Dermis microvascular lymphatic vessel endothelial cell (primary cell): Measurements from ENCODE around the gene CXCL11. TPM values are rescaled to one million over a fixed set of nuclear protein-coding genes. Genes with fewer than 3 reads are reported as not detected.
"Not testable (repeated sequence)": the region's sequence is repeated elsewhere in the genome, so short reads cannot be mapped to it uniquely, and the experiment has no call there.

Experiments used
- DNase-seq, 2 donors: peaks; one replicate each; pipeline versions ENCODE4 v3.0.0 to v3.0.0-alpha.2; 2010; ENCODE audit warnings: low read depth in 2 of 2
- total RNA-seq: library from RNA; depleted of rRNA; stranded (reverse); fragments of >200 nt; gene quantifications from 2 replicates; pipeline ENCODE4 v1.2.1, GENCODE V29; 2014

The CXCL11 gene
- total RNA-seq, 1 donor from 2014 or later = 0.26 TPM

DNA sequence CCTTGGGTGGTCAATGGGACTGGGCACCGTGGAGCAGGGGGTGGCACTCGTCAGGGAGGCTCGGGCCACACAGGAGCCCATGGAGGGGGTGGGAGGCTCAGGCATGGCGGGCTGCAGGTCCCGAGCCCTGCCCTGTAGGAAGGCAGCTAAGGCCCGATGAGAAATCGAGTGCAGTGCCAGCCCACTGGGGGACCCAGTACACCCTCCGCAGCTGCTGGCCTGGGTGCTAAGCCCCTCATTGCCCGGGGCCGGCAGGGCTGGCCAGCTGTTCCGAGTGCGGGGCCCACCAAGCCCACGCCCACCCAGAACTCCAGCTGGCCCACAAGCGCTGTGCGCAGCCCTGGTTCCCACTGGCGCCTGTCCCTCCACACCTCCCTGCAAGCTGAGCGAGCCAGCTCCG lies 7.4 kb upstream of the CXCL11 start:
- DNase-seq = not testable (repeated sequence)

DNA sequence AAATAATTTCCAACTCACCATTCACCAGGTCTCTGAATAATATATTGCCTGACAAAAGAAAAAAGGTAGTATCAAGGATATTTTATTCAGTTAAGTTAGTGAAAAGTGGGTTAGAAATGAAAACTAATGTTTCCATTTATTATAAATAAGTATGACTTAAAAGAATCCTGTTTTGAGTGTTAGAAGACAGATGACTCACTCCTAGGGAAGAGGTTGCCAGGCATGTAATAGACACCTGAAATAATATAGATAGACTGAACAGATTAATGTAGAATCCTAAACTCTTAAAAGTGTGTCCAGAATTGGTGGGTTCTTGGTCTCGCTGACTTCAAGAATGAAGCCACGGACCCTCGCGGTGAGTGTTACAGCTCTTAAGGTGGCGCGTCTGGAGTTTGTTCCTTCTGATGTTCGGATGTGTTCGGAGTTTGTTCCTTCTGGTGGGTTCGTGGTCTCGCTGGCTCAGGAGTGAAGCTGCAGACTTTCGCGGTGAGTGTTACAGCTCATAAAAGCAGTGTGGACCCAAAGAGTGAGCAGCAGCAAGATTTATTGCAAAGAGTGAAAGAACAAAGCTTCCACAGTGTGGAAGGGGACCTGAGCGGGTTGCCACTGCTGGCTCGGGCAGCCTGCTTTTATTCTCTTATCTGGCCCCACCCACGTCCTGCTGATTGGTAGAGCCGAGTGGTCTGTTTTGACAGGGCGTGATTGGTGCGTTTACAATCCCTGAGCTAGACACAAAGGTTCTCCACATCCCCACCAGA lies 6.5 kb upstream of the CXCL11 start:
- peak in 1 of 2 donors; percentile 74 for DNase-seq

DNA sequence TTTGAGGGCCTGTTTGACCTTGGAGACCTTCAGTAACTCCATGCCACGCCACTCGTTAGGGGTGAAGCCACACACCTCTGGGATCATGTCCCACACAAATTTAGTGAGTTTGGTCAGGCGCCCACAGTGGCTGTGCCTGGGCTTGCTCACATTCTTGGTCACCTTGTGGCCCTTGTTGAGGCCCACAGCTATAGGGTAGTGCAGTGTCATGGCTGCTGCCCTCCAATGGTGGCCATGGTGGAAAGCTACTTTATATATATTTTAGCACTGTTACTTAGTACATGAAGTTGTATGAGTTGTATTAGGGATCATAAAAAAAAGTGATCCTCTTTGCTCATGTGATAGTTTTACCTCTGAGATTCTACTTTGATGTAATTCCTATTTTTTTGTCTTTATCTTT lies 985 bp upstream of the CXCL11 start:
- no peak for DNase-seq

DNA sequence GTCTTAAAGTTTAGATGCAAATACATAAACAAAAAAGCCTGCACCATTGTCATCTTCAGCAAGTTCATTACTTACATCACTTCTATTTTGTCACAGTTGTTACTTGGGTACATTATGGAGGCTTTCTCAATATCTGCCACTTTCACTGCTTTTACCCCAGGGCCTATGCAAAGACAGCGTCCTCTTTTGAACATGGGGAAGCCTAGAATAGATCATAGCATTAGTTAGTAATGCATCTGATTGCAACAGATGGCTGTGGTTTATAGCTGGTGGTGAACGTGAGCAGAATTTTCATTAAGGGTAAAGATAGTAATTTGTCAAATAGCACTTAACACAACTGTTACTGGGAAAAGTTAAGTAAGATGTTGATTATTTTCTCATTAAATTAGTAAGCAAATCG lies 729 bp downstream of the CXCL11 start:
- no peak for DNase-seq

DNA sequence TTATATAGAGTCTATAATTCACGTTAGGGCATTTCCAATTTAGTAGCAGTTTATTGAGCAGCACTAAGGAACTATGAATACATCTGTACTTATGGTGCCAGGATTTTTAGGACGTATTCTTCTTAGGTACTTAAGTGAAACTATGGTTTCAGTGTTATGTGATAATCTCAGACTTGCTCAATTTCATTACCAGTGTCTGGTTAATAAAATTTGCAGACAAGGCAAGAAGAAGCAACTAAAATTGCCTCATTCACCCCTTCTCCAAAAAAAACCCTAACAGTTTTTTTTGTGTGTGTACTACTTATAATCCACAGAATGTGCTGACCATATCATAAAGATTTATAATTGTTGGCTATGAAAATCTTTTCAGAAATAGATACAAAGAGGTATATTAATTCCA lies 6.6 kb downstream of the CXCL11 start:
- no peak for DNase-seq

DNA sequence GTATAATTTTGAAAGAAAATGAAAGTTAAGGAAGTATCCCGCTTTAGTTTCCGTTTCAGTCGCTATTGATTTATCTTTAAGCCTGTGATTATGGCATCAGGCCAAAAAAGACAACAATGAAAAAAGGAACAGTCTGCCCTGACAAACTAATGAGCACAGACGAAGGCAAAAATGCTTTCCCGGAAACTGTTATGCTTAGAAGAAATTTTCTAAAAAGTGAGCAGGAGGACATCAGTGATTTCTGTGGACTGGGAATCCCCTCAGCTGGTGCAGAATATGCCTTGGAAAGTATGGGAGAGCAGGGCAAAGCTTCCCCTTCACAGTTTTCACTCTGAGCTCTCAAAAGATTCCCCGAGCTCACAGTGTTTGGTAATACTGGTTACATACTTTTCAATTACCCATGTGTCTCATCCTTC lies 7.5 kb downstream of the CXCL11 start:
- peak; percentile 30 to 71 for DNase-seq

DNA sequence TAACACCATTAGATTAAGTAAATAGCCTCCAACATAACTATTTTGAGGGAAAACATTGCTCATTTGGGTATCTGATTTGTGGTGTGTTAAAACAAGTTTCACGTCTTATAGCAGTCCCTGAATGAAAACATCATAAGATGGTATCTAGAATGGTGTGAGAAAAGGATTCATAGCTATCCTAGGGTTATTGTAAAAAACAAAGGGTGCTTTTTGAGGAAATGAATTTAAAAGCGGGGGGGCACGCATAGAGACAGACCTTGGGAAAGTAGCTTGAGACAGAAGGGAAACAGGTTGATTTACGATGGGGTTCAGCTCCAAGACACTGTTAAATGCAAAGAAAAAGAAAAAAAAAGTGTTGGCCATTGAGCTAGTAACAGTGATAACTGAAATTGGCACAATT lies 11.8 kb downstream of the CXCL11 start:
- DNase-seq = no peak

DNA sequence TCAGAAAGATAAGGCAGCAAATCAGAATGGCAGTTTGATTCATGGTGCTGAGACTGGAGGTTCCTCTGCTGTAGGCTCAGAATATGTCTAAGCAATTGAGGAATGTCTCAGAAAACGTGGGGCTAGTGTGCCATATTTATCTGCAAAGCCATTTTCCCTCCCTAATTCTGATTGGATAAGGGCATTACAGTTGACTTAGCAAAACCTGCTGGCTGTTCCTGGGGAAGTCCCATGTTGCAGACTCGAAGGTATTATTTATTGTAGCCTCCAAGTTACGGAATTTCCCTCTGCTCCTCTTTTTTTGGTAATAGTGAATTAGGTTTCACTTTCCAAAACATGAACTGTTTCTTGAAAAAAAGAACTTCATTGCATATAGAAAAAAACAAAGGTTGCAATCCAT lies 12.5 kb downstream of the CXCL11 start, which contains the start of gene CXCL10:
Gene CXCL10, minus strand, starts transcription at position 109 of the 400 bp plus-strand sequence. Its CDS starts 66 bp downstream, at position 43.
- DNase-seq = peak in 1 of 2 donors; percentile 38

DNA sequence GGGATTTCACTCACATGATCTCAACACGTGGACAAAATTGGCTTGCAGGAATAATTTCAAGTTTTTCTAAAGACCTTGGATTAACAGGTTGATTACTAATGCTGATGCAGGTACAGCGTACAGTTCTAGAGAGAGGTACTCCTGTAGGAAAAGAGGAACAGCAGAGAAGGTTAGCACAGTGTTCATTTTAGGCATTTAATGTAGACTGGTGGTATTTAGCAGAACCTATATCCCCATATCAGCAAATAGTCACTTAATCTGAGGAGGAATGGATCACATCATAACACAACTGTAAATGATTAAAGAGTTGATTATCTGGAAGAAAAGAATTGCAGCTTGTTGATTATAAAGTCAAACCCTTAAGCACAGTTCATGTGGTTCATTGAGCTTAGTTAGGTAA lies 13.2 kb downstream of the CXCL11 start:
- no peak for DNase-seq

DNA sequence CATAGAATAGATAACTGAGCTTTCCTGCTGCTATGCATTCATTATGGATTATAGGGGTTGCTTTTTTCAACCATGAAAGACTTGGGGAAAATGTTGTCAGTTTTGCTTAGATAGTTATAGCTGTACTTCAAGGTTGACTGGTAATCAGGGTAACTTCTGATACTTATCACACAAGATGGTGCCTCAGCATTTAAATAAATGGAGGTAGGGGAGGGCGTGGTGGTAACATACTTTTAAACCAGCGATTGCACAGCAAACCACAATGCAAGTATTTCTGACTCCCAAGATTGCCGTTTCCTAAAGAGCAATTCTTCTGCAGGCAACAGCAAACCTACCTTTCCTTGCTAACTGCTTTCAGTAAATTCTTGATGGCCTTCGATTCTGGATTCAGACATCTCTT lies 13.8 kb downstream of the CXCL11 start:
- DNase-seq = no peak

DNA sequence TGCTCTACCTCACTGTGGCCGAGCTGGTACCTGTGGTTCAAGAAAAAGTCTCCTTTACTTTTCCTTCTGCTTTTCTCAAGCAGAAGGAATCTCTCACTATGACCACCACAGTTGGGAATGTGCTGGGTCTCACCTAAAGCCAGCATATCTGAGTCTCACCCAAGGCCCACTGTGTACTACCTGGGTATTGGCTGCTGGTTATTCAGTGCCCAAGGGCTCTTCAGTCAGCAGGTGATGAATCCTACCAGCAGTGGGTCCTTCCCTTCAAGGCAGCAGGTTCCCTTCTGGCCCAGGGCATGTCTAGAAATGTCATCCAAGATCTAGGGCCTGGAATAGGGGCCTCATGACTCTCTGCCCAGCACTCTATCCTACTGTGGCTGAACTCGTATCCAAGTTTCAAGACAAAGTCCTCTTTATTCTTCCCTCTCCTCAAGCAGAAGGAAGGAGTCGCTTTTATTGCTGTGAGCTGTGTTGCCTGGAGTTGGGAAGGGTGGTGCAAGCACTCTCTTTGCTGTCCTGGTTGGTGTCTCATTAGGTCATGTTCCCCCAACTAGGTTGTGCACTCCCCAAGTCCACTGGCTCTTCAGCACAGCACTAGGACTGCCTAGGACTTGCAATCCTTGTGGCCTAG lies 18.7 kb downstream of the CXCL11 start:
- DNase-seq = no peak

DNA sequence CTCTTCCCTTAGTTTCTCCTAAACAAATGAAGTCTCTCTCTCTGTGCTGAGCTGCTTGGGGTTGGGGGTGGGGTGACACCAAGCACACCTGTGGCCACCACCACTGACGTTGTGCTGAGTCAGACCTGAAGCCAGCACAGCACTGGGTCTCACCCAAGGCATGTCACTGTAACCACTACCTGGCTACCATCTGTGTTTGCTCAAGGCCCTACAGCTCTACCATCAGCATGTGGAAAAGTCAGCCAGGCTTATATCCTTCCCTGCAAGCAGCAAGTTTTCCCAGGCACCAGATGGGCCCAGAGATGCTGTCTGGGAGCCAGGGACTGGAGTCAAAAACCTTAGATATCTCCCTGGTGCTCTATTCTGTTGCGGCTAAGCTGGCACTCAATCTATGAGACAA lies 19.5 kb downstream of the CXCL11 start:
- no peak for DNase-seq

DNA sequence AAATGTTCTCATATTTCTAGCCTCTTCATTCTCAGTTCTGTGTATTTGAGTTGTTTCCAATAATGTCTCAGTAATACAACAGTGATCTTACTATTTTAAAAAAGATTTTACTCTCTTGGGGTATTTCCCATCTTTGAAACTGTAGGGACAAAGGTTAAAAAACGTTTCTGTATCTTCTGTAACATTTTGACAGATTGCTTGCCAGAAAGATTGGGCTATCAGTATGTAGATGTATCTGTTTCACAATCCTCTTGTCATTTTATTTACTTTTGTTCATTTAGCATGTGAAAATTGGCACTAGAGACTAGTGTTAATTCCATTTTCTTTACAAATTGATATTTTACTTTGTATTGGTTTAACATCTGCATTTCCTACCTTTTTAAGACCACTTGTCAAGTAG lies 22.3 kb downstream of the CXCL11 start:
- no peak for DNase-seq

DNA sequence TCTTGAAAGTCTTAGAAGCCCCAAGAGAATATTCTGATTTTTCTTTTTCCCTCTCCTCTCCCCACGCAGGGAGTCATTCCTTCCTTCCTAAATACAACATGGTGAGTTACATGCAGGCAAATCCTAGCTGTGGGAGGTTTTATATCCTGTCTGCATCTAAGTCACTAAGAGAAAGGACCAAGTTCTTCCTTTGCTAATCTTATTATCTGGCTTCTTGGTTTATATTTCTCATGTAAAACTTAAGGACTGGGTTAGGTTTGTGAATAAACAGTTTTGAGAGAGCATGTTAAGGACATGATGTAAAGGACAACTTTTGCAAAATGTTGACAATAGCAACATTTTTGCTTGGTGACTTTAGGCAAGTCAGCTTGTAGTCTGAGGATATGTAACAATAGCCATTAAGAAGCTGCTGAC lies 23.5 kb downstream of the CXCL11 start:
- no peak for DNase-seq

DNA sequence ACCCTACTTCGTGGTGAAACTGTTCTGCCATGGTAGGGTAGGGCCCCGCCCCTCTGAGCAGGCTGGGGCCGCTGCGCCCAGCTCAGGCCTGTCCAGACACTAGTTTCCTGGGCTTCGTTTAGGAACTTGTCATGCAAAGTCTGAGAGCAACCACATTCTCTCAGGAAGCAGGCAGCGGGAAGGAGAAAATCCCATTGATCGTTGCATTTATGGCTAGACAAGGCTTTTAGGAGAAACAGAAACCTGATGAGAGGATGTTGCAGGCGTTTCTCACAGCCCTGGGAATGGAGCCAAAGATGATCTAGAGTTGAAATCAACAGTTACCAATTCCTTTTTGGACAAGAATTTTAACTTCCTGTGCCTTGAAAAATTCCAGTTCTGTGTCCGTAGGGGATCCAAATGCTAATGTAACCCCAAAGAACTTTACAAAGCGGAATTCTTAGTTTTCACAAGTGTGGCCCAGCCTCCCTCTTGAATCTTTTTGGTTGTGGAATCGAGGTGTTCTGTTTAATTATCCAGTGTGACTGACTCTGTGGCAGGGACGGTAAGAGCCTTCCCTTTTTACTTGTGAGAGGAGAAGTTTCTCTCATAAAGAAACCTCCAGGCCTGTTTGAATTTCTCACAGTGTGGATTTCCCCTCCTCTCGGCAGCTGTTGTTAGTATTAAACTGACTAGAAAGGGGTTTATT lies 24.0 kb downstream of the CXCL11 start:
- peak in 1 of 2 donors; percentile 35 for DNase-seq

DNA sequence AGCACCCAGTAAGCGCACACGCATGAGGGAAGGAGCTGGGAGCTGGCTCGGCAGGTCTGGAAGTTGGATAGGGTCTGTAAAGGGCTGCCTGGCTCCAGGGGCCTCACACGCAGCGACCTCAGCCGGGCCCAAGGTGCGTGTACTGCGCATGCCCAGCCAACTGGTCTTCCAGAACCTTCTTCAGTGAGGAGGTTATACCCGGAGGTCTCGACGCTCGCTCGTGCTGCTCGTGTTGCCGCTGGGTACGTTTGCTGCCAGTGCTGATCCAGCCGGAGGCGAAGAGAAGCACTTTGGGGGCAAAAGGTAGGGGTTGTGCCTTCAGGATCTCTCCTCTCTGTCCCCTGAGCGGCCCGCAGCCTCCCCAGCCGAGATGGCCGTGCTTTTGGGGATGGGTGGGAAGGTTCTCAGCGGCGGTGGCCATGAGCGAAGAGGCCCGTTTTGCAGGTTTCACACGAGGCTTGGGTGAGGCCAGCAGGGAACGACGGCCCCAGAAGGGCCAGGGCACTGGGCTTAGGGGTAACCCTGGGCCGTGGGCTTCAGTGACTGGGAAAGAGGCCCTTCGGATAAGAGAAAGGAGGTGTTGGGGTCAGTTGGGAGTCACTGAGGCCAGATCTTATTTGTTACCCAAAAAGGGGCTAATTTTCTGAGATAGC lies 24.7 kb downstream of the CXCL11 start:
- DNase-seq = no peak

DNA sequence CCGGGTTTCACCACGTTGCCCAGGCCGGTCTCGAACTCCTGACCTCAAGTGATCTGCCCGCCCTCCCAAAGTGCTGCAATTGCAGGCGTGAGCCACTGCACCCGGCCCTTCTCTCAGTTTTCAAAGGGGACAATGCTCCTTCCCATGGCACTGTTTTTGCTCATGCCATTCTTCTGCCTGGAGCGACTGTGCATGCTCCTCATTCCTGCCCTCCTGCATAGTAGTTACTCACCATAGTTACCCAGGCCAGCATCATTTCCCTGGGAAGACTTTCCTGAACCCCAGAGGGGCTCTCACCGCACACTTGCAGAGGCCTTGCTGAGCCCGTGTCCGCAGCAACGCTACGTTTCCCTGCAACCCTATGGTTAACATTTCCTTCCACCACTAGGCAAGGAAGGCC lies 25.3 kb downstream of the CXCL11 start:
- no peak for DNase-seq

DNA sequence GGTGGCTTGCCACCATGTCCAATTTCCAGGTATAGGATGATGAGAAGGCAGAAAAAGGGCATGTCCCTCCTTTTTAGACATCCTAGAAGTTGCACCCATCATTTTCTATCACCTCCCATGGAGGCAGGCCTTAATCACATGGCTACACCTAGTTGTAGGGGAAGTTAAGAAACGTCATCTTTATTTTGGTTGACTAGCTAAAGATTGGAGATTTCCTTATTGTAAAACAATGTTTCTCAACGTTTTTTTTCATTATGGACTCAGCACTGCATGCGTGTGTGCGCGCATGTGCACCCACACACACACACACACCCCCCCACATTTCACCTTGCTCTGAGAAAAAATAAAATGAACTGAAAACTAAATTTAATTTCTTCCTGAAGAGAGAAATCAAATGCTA lies 26.6 kb downstream of the CXCL11 start:
- no peak for DNase-seq

DNA sequence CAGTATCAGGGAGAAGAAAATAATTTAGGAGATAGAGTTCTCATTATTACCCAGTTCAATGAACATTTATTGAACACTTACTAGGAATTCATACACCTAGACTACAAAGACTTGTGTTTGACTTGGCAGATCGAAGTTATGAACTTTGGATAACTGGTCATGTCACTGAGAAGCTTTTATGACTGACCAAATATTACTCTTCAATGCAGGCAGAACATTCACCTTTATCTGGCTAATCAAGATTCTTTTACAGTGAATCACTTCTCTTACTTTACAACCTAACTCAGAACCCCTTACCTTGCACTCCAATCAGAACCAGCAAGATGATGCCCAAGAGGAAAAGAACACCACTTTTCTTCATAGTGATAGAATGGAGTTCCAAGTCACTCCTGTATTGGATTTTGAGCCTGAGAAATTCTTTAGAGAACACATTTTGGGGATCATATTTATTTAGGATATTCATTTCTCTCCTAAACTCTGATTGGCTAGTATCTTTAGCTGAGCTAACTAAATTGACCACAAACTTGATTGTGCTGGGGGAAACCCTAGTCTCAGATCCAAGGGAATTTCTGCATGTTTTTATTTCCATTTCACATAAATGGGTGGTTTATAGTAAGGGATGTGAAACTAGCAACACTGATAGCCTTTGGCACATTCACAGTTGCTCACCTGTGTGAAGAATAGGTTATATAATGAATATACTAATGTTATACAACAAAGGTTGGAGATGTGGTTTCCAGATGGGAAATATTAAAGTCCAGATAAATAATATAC lies 28.6 kb downstream of the CXCL11 start, which contains the start of gene CXCL9:
Gene CXCL9, minus strand, starts transcription at position 421 of the 774 bp plus-strand sequence. Its CDS starts 60 bp downstream, at position 361.
- DNase-seq = no peak

DNA sequence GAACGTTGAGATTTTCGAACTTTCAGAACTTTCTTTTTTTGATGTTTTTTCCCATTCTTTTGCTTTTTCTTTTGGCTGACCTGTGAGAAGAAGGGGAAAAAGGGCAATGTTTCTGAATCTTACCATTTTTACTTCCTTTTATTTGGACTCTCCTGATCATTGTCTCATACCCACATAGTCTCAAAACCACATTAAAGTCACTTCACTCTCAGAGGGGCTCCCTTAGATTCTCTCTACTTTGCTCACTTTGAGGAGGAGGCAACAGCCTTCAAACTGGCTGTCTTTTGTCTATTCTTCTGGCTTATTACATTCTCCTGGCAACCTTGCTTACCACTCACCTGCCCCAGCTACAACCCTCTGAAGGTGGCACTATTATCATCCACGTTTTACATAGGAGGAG lies 32.2 kb downstream of the CXCL11 start:
- DNase-seq = no peak

DNA sequence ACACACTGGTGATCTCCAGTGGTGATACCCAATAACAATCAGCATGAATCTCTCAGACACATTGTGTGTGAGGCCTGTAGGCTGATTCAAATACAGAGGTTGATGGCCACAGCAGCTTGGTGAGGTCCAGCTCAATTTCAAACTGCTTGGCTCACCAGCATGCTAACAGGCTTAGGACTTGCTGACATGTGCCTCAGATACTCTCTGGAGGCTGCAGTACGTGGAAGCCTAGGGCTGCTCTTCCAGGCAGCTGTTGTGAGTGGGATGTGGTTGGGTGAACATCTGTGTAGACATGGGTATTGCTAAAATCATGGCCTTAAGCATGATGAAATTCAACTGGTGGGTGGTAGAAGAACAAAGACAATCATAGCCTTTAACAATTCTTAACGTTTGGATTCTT lies 32.8 kb downstream of the CXCL11 start:
- no peak for DNase-seq
